ENCODE data around the gene FAM135A. TPM values are rescaled to one million over a fixed set of nuclear protein-coding genes. Genes with fewer than 3 reads are reported as not detected.
A peak's percentile ranks its signal among the peaks of the same experiment; 100 is the strongest.

Gene FAM135A
- total RNA-seq, 1 experiment from 2014 or later, result 53.4 TPM

- in situ Hi-C loops (cut with HindIII; ENCODE audit: low sequenced_read_pairs), result no loop called here
Measured at GRCh38 chr6:70394518-70395300, 18.6 kb upstream of the FAM135A start.

GRCh38 chr6:70395301-70395672 lies 18.0 kb upstream of the FAM135A start:
- DNase-seq (ENCODE audit: low spot score), result no peak
- in situ Hi-C loops (cut with HindIII; ENCODE audit: low sequenced_read_pairs), result no loop called here

More at GRCh38 chr6:70394518-70395300, 18.6 kb upstream of the FAM135A start:
- no peak for DNase-seq (ENCODE audit: low spot score)

GRCh38 chr6:70396163-70396562 lies 17.1 kb upstream of the FAM135A start:
- in situ Hi-C loops (cut with HindIII; ENCODE audit: low sequenced_read_pairs), result no loop called here
- DNase-seq (ENCODE audit: low spot score), result no peak

- no peak for DNase-seq (ENCODE audit: low spot score)
- in situ Hi-C loops (cut with HindIII; ENCODE audit: low sequenced_read_pairs), result no loop called here
Measured at GRCh38 chr6:70396796-70397729, 16.2 kb upstream of the FAM135A start.

- in situ Hi-C loops (cut with HindIII; ENCODE audit: low sequenced_read_pairs), result no loop called here
- DNase-seq (ENCODE audit: low spot score), result no peak
Measured at GRCh38 chr6:70398783-70399728, 14.3 kb upstream of the FAM135A start.

GRCh38 chr6:70404658-70405057 lies 8.7 kb upstream of the FAM135A start:
- DNase-seq (ENCODE audit: low spot score), result no peak
- in situ Hi-C loops (cut with HindIII; ENCODE audit: low sequenced_read_pairs), result no loop called here

- no peak for DNase-seq (ENCODE audit: low spot score)
- in situ Hi-C loops (cut with HindIII; ENCODE audit: low sequenced_read_pairs), result no loop called here
Measured at GRCh38 chr6:70409216-70409615, 4.1 kb upstream of the FAM135A start.

- DNase-seq (ENCODE audit: low spot score), result no peak
- in situ Hi-C loops (cut with HindIII; ENCODE audit: low sequenced_read_pairs), result no loop called here
Measured at GRCh38 chr6:70411542-70412251, 1.6 kb upstream of the FAM135A start.

GRCh38 chr6:70412252-70413113 lies 825 bp upstream of the FAM135A start:
- in situ Hi-C loops (cut with HindIII; ENCODE audit: low sequenced_read_pairs), result no loop called here
- DNase-seq (ENCODE audit: low spot score), result no peak

GRCh38 chr6:70413992-70414494 lies 735 bp downstream of the FAM135A start:
- in situ Hi-C loops (cut with HindIII; ENCODE audit: low sequenced_read_pairs), result no loop called here
- peak; percentile 67 for DNase-seq (ENCODE audit: low spot score)

GRCh38 chr6:70414813-70415212 lies 1.5 kb downstream of the FAM135A start:
- in situ Hi-C loops (cut with HindIII; ENCODE audit: low sequenced_read_pairs), result no loop called here
- DNase-seq (ENCODE audit: low spot score), result no peak

GRCh38 chr6:70415247-70415646 lies 1.9 kb downstream of the FAM135A start:
- in situ Hi-C loops (cut with HindIII; ENCODE audit: low sequenced_read_pairs), result no loop called here
- DNase-seq (ENCODE audit: low spot score), result peak; percentile 9

- no peak for DNase-seq (ENCODE audit: low spot score)
- in situ Hi-C loops (cut with HindIII; ENCODE audit: low sequenced_read_pairs), result no loop called here
Measured at GRCh38 chr6:70415660-70416059, 2.4 kb downstream of the FAM135A start.

GRCh38 chr6:70421509-70421908 lies 8.2 kb downstream of the FAM135A start:
- in situ Hi-C loops (cut with HindIII; ENCODE audit: low sequenced_read_pairs), result no loop called here
- no peak for DNase-seq (ENCODE audit: low spot score)

- no peak for DNase-seq (ENCODE audit: low spot score)
- in situ Hi-C loops (cut with HindIII; ENCODE audit: low sequenced_read_pairs), result no loop called here
Measured at GRCh38 chr6:70423189-70424134, 10.2 kb downstream of the FAM135A start.

GRCh38 chr6:70424291-70424690 lies 11.0 kb downstream of the FAM135A start:
- in situ Hi-C loops (cut with HindIII; ENCODE audit: low sequenced_read_pairs), result no loop called here
- DNase-seq (ENCODE audit: low spot score), result no peak

Data from G401 (cell line).